Natural killer cell (primary cell): ENCODE results near the gene RTN1. TPM values are rescaled to one million over a fixed set of nuclear protein-coding genes. Genes with fewer than 3 reads are reported as not detected.

Experiments used
- ATAC-seq, 3 donors: fragments of 150-1000 bp in 2 of 3; fragments of 200-7000 bp in 1 of 3; cut with Tn5 transposase; 1 replicate in 1 of 3; 2 replicates in 2 of 3; pipeline ENCODE4 v1.10.0; 2021; ENCODE audit warnings: mild to moderate bottlenecking in 2 of 3, moderate library complexity in 2 of 3
- DNase-seq, 2 donors: peaks; one replicate each; pipeline versions ENCODE4 v3.0.0 to v3.0.0-alpha.2; 2013 to 2021; ENCODE audit warnings: mixed read lengths in 1 of 2
- H3K27ac ChIP-seq: one replicate; pipeline ENCODE4 v1.5.1; 2013; ENCODE audit warnings: mild to moderate bottlenecking, low read length
- H3K27me3 ChIP-seq: one replicate; pipeline ENCODE4 v1.6.1; 2013; ENCODE audit warnings: low read length; ENCODE audit not compliant: control insufficient read depth, insufficient read depth
- H3K36me3 ChIP-seq: one replicate; pipeline ENCODE4 v1.6.1; 2013; ENCODE audit warnings: low read length; ENCODE audit not compliant: control insufficient read depth, insufficient read depth
- H3K4me1 ChIP-seq: one replicate; pipeline ENCODE4 v1.6.1; 2013; ENCODE audit warnings: low read length; ENCODE audit not compliant: control insufficient read depth, insufficient read depth
- H3K4me3 ChIP-seq: one replicate; pipeline ENCODE4 v1.5.1; 2013; ENCODE audit warnings: low read length
- H3K9me3 ChIP-seq: one replicate; pipeline ENCODE4 v1.6.1; 2013; ENCODE audit warnings: low read length; ENCODE audit not compliant: control insufficient read depth, insufficient read depth
- H3K27ac Mint-ChIP-seq, 2 donors: one replicate each; pipeline ENCODE4 v1.8.0; 2022; ENCODE audit warnings: mild to moderate bottlenecking in 2 of 2, mixed read lengths in 2 of 2, moderate library complexity in 1 of 2
- H3K27me3 Mint-ChIP-seq, 2 donors: one replicate each; pipeline ENCODE4 v1.8.0; 2022; ENCODE audit warnings: low read depth in 2 of 2, mixed read lengths in 2 of 2
- H3K36me3 Mint-ChIP-seq: one replicate; pipeline ENCODE4 v1.8.0; 2022; ENCODE audit warnings: mixed read lengths
- H3K4me1 Mint-ChIP-seq, 2 donors: one replicate each; pipeline ENCODE4 v1.8.0; 2022; ENCODE audit warnings: mixed read lengths in 2 of 2
- H3K4me3 Mint-ChIP-seq: one replicate; pipeline ENCODE4 v1.8.0; 2022; ENCODE audit warnings: mild to moderate bottlenecking, moderate library complexity, mixed read lengths
- H3K9me3 Mint-ChIP-seq, 2 donors: one replicate each; pipeline ENCODE4 v1.8.0; 2022; ENCODE audit warnings: mixed read lengths in 2 of 2
- WGBS: methylation state at CpG from one replicate; pipeline ENCODE4 v1.1.7; 2013; ENCODE audit warnings: missing lambda C conversion rate; ENCODE audit not compliant: insufficient coverage; 5-methylcytosine and 5-hydroxymethylcytosine counted together
- intact Hi-C: fragments of 100-400 bp; cut with micrococcal nuclease; formaldehyde crosslinking; loops from one replicate; pipeline ENCODE4 v1.14.2; 2022
- total RNA-seq, 4 donors: library from RNA; stranded (reverse); fragments of 120-200 nt in 1 of 4; gene quantifications; one replicate each; pipeline versions ENCODE4 v1.2.3 to v1.2.4, GENCODE V29; 2013 to 2022
- TF ChIP-seq, protein P1 (sequence below): fragments of 200-600 bp; IDR thresholded peaks from one replicate; pipeline ENCODE4 v1.8.0; 2022; ENCODE audit warnings: antibody characterized with exemption

The RTN1 gene
- total RNA-seq, 3 donors from 2014 or later (not counting 1 experiment from before 2014, with no cell fraction given), result 1.9 to 3.6 (median 2.3) TPM

DNA sequence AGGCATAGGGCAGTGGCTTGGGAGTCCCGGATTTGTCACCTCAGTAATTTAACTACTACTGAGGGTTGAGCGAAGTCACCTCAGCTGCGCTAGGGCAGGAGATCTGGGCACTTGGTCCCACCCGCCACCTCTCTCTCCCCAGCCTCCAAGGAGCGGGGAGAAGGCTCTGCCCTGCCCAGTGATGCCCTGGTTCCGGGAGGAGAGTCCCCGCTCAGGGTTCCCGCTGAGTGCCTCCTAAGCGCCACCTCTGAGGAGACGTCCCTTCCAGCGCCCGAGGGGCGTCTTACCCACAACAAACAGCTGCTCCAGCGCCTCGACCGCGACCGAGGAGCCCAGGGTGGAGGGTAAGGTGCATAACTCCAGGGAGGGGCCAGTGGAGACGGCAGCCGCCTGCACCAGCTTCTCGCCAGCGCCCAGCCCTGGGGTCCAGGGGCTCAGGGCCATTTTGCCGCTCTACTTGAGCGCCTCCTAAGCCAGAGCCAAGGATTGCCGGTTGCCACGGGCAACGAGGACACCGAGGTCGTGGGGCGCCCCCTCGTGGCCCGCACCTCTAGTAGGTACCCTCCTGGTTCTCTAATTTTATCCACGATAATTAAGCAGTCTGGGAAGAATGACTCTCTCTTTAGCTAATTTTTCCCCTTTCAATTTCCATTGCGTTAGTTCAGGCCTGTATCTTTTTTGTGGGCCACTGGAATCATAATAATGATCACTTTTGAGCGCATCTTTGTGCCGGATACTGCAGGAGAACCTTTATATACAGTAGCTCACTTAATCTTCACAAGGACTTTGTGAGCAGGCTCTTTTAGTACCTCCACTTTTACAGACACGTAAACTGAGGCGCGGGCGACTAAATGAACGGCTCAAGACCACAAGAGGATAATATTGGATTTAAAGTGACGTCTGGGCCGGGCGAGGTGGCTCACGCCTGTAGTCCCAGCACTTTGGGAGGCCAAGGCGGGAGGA lies 294.0 kb downstream of the RTN1 start, which contains the start of gene CCDC175:
CCDC175 (minus strand) TSS at position 481 of the 963 bp plus-strand sequence; CDS start at position 444, 37 bp downstream.
- Mint-ChIP-seq H3K27me3 (peaks cover 7 to 19% of the 10 kb centered on the region in 2 donors), H3K36me3 (no peaks in the 10 kb centered on the region), H3K4me1 (peaks cover 11 to 13% of the 10 kb centered on the region in 2 donors), H3K27ac (peak within 1 kb of the TSS in 1 of 2 donors; percentile 71), H3K4me3 (peak within 1 kb of the TSS; percentile 70), H3K9me3 (no peaks in the 10 kb centered on the region)
- Histone ChIP-seq H3K27ac (no peak within 1 kb of the TSS), H3K27me3 (peaks cover 3% of the 10 kb centered on the region), H3K4me1 (peaks cover 11% of the 10 kb centered on the region), H3K36me3 (no peaks in the 10 kb centered on the region), H3K4me3 (peak within 1 kb of the TSS; percentile 41), H3K9me3 (no peaks in the 10 kb centered on the region)
- WGBS, result 20% methylated on average over 46 of the region's 46 CpGs
- TF ChIP-seq, protein P1, sequence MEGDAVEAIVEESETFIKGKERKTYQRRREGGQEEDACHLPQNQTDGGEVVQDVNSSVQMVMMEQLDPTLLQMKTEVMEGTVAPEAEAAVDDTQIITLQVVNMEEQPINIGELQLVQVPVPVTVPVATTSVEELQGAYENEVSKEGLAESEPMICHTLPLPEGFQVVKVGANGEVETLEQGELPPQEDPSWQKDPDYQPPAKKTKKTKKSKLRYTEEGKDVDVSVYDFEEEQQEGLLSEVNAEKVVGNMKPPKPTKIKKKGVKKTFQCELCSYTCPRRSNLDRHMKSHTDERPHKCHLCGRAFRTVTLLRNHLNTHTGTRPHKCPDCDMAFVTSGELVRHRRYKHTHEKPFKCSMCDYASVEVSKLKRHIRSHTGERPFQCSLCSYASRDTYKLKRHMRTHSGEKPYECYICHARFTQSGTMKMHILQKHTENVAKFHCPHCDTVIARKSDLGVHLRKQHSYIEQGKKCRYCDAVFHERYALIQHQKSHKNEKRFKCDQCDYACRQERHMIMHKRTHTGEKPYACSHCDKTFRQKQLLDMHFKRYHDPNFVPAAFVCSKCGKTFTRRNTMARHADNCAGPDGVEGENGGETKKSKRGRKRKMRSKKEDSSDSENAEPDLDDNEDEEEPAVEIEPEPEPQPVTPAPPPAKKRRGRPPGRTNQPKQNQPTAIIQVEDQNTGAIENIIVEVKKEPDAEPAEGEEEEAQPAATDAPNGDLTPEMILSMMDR, result peak; percentile 73
- DNase-seq, result peak; percentile 71 to 91
- peak; percentile 93 to 98 (median 98) for ATAC-seq
- intact Hi-C loops, result loop anchor here (1.0 kb wide), 1 partner anchor 449 kb away; no protein-coding TSS in a partner anchor

DNA sequence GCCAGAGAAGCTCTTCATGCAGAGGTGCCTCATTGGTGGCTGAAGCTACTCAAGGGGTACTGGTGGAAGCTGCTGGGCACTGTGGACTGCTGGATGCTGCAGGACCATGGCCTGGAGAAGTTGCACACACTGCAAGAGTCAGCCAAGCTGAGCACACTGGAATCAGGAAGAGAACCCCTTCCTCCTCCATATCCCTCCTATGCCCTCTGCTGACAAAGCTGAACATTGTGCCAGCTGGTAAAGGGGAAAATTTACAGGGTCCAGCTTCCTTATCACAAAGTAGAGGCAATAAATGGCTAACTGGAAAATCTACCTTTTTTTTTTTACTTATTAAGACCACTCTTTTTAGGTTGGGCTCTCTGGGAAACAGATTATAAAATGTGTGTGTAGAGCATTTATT lies 300.5 kb downstream of the RTN1 start:
- intact Hi-C loops, result no loop called here
- H3K9me3 ChIP-seq, result no peaks in the 10 kb centered on the region
- H3K9me3 Mint-ChIP-seq, result no peaks in the 10 kb centered on the region
- H3K4me3 Mint-ChIP-seq, result no peak overlapping the region
- H3K36me3 Mint-ChIP-seq, result no peaks in the 10 kb centered on the region
- H3K27me3 ChIP-seq, result no peaks in the 10 kb centered on the region
- H3K4me1 ChIP-seq, result no peaks in the 10 kb centered on the region
- H3K36me3 ChIP-seq, result no peaks in the 10 kb centered on the region
- no peak overlapping the region for H3K4me3 ChIP-seq
- H3K27me3 Mint-ChIP-seq, result peaks cover 14 to 41% of the 10 kb centered on the region in 2 donors
- DNase-seq, result no peak
- ATAC-seq, result no peak
- no peak overlapping the region for H3K27ac Mint-ChIP-seq
- H3K27ac ChIP-seq, result no peak overlapping the region
- TF ChIP-seq, protein P1, result no peak
- no peaks in the 10 kb centered on the region for H3K4me1 Mint-ChIP-seq

DNA sequence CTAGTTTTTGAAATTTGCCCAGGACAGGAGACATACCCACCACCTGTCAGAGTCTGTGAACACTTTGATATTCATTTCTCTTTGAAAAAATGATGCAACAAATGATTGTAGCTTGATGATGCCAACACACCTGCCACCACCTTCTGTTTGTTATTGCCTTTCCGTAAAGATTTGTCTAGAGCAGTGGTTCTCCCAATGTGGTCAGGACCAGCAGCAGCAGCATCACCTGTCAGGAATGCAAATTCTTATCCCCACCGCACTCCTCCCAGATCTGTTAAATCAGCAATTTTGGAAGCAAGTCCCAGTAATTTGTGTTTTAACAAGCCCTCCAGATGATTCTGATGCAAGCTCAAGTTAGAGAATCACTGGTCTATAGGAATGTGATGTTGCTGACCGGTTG lies 303.9 kb downstream of the RTN1 start:
- no peaks in the 10 kb centered on the region for H3K36me3 ChIP-seq
- WGBS, result 91% methylated on average over 3 of the region's 3 CpGs
- intact Hi-C loops, result no loop called here
- no peaks in the 10 kb centered on the region for H3K4me1 ChIP-seq
- Mint-ChIP-seq H3K27ac (no peak overlapping the region), H3K9me3 (no peaks in the 10 kb centered on the region), H3K27me3 (peaks cover 20 to 48% of the 10 kb centered on the region in 2 donors), H3K4me3 (no peak overlapping the region), H3K4me1 (no peaks in the 10 kb centered on the region), H3K36me3 (no peaks in the 10 kb centered on the region)
- DNase-seq, result no peak
- no peaks in the 10 kb centered on the region for H3K27me3 ChIP-seq
- no peak overlapping the region for H3K27ac ChIP-seq
- no peaks in the 10 kb centered on the region for H3K9me3 ChIP-seq
- H3K4me3 ChIP-seq, result no peak overlapping the region
- TF ChIP-seq, protein P1, result no peak
- ATAC-seq, result no peak
